ENCODE measurements around the gene DNAJC17. TPM values are rescaled to one million over a fixed set of nuclear protein-coding genes. Genes with fewer than 3 reads are reported as not detected.
A peak's percentile ranks its signal among the peaks of the same experiment; 100 is the strongest.

The DNAJC17 gene
- total and polyA plus RNA-seq, 12 donors: 27.4 to 174 (median 42.6) TPM

- H3K27me3 ChIP-seq: no peaks in the 10 kb centered on the region
- intact Hi-C loops (cut with DNase I): no loop called here
- no peaks in the 10 kb centered on the region for H3K9me3 ChIP-seq (replicated peaks in 1 of 3)
- H3K4me1 ChIP-seq (replicated peaks in 1 of 2): peaks cover 4 to 27% of the 10 kb centered on the region in 2 donors
- TF ChIP-seq CTCF (IDR thresholded peaks at IDR 0.05): no peak
- TF ChIP-seq POLR2A (IDR thresholded peaks at IDR 0.05): no peak
- 44 to 55% (median 51%) methylated on average over 3 of the region's 3 CpGs for WGBS, 4 donors
- H3K36me3 ChIP-seq (replicated peaks in 1 of 2): no peaks in the 10 kb centered on the region
- H3K4me3 ChIP-seq: no peak overlapping the region
- DNase-seq: peak in 2 of 7 donors; percentile 35 to 53
- peak overlapping the region in 3 of 5 donors; percentile 53 to 63 (median 53) for H3K27ac ChIP-seq
Measured at GRCh38 chr15:40790718-40791117, 16.6 kb downstream of the DNAJC17 start.

- Histone ChIP-seq H3K4me1 (replicated peaks in 1 of 2) (peaks cover 4 to 26% of the 10 kb centered on the region in 2 donors), H3K27ac (peak overlapping the region in 3 of 5 donors; percentile 26 to 53 (median 53)), H3K27me3 (no peaks in the 10 kb centered on the region), H3K9me3 (replicated peaks in 1 of 3) (no peaks in the 10 kb centered on the region), H3K36me3 (replicated peaks in 1 of 2) (no peaks in the 10 kb centered on the region), H3K4me3 (no peak overlapping the region)
- whole genome bisulfite sequencing, 4 donors: 94 to 98% (median 97%) methylated on average over 8 of the region's 8 CpGs
- TF ChIP-seq CTCF (IDR thresholded peaks at IDR 0.05): no peak
- TF ChIP-seq POLR2A (IDR thresholded peaks at IDR 0.05): no peak
- no peak for DNase-seq
- intact Hi-C loops (cut with DNase I): loop anchor here in 1 of 2 donors (10.0 kb wide), 1 partner anchor 105 kb away; the partner anchor contains the start of gene VPS18
Measured at GRCh38 chr15:40789999-40790398, 17.3 kb downstream of the DNAJC17 start.

- Histone ChIP-seq H3K4me3 (no peak overlapping the region), H3K27me3 (no peaks in the 10 kb centered on the region), H3K4me1 (replicated peaks in 1 of 2) (peaks cover 4 to 25% of the 10 kb centered on the region in 2 donors), H3K9me3 (replicated peaks in 1 of 3) (no peaks in the 10 kb centered on the region), H3K27ac (no peak overlapping the region), H3K36me3 (replicated peaks in 1 of 2) (no peaks in the 10 kb centered on the region)
- intact Hi-C loops (cut with DNase I): loop anchor here in 1 of 2 donors (10.0 kb wide), 1 partner anchor 106 kb away; the partner anchor contains the start of gene VPS18
- no peak for DNase-seq
- 79 to 90% (median 83%) methylated on average over 5 of the region's 5 CpGs for WGBS, 4 donors
- no peak for TF ChIP-seq CTCF (IDR thresholded peaks at IDR 0.05)
- no peak for TF ChIP-seq POLR2A (IDR thresholded peaks at IDR 0.05)
Measured at GRCh38 chr15:40789119-40789518, 18.2 kb downstream of the DNAJC17 start.

- H3K27me3 ChIP-seq: no peaks in the 10 kb centered on the region
- H3K27ac ChIP-seq: no peak overlapping the region
- TF ChIP-seq POLR2A (IDR thresholded peaks at IDR 0.05) (no peak), CTCF (IDR thresholded peaks at IDR 0.05) (no peak)
- 78 to 90% (median 80%) methylated on average over 6 of the region's 6 CpGs for WGBS, 4 donors
- no peak overlapping the region for H3K4me3 ChIP-seq
- no peaks in the 10 kb centered on the region for H3K36me3 ChIP-seq (replicated peaks in 1 of 2)
- no peaks in the 10 kb centered on the region for H3K9me3 ChIP-seq (replicated peaks in 1 of 3)
- intact Hi-C loops (cut with DNase I): loop anchor here in 1 of 2 donors (10.0 kb wide), 1 partner anchor 107 kb away; the partner anchor contains the start of gene VPS18
- no peak for DNase-seq
- H3K4me1 ChIP-seq (replicated peaks in 1 of 2): peaks cover 0 to 20% of the 10 kb centered on the region in 2 donors
Measured at GRCh38 chr15:40787991-40788390, 19.3 kb downstream of the DNAJC17 start.
